Fibroblast of upper back skin (primary cell): ENCODE measurements around the gene DGLUCY.
"Not testable (repeated sequence)": the region's sequence is repeated elsewhere in the genome, so short reads cannot be mapped to it uniquely, and the experiment has no call there.

Experiments used
- DNase-seq: peaks from one replicate; pipeline ENCODE4 v3.0.0-alpha.2; 2013

The DGLUCY gene

DNA sequence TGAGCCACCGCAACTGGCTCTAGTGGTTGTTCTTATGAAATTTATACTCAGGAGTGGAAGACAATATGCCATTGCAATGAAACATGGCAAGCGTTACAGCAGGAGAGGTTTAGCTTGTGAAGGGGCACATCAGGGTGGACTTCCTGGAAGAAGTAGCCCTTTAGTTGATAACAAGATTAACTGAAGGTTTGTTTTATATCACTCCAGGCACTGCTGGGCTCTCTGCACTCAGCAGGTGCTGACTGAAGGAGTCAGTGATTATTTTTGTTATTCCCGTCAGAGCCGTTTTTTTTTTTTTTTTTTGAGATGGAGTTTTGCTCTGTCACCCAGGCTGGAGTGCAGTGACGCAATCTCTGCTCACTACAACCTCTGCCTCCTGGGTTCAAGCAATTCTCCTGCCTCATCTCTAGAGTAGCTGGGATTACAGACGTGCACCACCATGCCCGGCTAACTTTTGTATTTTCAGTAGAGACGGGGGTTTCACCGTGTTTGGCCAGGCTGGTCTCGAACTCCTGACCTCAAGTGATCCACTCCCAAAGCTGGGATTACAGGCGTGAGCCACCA lies 148.2 kb downstream of the DGLUCY start:
- DNase-seq, result no peak

- no peak for DNase-seq
These were observed 149.5 kb downstream of the DGLUCY start for GRCh38 chr14:91263329-91263728.

DNA sequence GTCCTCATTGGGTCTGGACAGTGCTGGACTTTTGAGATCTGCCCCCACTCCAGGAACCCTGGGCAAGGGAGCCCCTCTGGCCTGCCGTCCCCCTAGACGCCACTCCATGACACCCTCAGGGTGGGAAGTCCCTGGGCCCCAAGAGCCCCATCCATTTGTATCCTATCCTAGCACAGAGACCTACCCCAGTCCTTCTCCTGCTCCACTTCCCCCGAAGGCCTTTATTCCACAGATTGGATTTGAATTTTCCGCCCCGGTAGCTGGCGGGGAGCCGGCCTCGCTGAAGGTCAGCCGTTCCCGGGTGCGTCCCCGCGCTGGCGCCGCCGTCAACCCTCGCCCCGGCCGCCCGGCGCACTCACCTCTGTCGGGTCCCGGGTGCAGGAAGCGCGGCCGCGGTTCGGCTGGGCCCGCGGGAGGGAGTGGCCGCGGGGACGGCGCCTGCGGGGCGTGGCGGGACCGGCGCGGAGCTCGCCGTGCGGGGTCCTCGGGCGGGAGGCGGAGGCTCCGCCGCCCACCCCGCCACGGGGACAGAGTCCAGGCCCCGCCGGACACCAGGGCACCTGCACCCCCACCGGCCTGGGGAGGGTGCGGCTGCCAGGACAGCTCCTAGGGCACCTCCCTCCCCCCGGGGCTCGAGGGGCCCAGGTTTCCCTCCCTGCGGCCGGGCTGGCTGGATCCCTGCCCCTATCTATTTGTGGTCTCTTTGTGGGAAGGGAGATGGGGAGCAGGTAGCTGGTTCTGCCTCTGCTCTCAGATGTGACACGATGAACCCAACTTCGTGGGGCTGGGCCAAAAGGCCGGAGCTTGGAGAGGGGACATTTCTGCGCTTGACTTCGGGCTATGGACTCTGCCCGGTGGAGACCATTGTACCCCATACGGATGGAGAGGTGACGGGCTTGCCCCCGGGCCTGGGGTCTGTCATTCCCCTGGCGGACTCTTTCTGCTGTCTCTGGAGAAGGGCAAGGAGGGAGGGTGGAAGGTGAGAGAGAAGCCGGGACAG lies 150.6 kb downstream of the DGLUCY start:
- DNase-seq, result no peak

DNA sequence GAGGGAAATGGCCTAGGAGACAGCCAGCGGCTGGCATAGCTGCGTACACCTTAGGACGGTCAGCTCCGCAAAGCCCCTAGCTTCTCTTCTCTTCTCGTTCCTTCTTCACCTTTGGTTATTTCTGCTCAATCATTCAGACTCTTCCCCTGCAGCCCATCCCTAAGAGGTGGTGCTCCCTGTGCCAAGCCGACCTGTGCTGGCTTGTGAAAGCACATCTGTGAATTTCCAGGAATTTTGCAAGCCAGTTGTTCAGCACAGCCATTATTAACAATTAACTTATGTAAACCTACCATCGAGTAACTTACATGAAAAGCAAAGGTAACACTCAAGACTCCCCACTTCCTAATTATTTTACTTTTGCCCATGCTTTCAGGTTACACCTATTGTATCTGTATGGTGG lies 151.5 kb downstream of the DGLUCY start:
- DNase-seq, result no peak

GRCh38 chr14:91266276-91266675 lies 152.4 kb downstream of the DGLUCY start:
- not testable (repeated sequence) for DNase-seq

GRCh38 chr14:91267965-91268437 lies 154.1 kb downstream of the DGLUCY start:
- DNase-seq, result no peak

- no peak for DNase-seq
These were observed 155.5 kb downstream of the DGLUCY start for GRCh38 chr14:91269076-91269991.

DNA sequence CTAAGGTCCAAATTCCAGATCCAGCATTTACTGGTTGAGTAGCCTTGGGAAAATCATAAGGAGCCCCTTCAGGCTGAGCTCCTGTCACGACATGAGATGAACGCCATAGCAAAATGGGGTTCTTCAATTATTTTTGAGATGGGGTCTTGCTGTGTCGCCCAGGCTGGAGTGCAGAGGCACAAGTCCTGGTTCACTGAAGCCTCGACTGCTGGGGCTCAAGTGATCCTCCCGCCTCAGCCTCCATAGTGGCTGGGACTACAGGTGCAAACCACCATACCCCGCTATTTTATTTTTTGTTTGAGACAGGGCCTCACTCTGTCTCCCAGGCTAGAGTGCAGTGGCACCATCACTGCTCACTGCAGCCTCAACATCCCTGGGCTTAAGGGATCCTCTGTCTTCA lies 156.3 kb downstream of the DGLUCY start:
- DNase-seq, result no peak

DNA sequence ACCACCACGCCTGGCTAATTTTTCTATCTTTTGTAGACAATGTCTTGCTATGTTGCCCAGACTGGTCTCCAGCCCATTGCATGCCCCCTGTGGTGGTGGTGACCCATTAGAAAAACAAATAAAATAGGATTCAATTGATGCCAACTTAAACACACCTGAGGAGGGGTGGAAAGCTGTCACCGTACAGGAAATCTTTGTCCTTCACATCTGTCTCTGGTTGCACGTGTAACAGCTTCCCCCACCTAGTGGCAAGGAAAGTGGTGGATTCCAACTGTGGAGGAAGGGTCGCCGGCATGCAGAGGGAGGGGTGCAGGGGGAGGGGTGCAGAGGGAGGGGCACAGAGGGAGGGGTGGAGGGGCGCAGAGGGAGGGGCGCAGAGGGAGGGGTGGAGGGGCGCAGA lies 156.7 kb downstream of the DGLUCY start:
- DNase-seq, result no peak

DNA sequence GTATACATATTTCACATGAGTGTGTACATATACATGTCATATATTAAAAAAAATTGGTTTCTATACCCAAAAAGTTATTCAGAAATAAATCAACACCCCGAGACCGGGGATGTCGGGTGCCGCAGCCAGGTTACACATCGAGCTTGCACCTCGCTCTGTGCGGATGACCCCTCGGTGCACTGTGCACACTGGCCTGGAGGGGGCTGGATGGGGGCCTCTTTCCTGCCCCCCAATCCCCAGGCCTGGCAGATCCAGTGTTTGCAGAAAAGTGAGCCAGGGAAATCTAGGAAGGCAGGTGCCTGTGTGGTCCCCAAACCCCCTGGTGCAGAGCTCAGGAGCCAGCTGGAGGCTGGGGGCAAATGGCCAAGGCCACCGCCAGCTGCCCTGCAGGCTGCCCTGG lies 157.8 kb downstream of the DGLUCY start:
- no peak for DNase-seq

DNA sequence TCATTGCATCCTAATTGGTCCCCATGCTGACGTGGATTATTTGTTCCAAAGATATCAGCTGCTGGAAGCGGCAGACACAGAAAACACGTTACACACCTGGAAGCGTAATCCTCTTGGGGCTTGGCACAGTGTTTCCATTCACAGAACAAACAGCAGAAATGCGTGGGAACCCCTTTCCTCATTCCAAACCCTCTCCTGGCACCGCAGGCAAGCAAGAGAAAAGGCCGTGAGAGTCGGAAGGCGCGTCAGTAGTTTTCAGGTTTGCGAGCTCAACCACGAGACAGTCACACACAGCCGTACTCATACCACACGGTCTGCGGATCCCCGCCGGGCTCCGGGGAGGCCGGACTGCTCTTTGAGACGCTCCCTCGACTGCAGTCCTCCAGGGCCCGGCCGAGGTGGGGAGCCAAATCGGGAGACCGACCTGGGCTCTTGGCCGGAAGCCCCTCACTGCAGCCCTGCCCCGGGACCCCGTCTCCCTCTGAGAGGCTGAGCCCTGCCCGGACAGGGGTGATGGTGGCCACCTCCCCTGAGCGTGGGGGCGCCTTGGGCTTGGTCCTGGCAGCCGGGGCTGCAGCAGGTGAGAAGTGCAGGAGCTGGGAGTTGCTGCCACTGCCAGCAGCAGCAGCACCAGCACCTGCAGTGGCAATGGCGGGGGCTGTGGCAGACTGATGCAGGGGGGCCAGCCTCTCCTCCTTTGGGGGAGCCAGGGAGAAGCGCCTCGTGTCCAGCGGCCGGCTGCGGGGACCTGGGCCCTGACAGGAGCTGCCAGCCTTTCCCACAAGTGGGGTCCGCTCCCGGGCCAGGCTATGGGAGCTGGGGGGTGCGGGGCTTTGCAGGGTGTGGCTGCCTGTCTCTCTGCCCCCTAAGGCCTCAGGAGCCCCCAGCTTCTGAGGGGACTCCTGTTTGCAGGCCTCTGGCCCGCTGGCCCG lies 158.7 kb downstream of the DGLUCY start:
- DNase-seq, result no peak

DNA sequence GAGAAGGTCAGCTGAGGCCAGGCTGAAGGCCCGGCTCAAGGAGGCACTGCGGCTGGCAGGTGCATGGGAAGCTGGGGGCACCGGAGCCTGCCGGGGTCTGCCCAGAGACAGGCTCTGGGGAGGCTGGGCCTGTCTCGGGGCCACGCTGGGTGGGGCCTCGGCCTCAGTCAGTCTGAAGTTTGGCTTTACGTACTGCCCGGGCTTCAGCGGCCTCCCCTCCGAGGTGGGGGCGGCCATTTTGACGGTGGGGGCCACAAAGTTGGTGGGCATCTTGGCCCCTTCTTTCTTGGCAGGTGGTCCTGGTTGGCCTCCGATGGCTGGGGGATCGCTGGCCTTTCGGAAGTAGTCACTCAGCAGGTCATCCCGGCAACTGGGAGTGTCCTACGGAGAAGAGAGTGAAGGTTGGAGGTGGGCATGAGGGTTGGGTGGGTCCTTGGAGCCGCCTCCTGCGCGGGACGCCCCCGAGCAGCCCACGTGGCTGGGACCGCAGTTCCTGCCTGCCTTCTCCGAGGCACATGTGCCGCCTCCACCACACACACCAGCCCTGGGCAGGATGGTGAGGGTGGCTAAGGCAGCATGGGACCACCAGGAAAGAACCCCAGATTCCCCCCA lies 159.5 kb downstream of the DGLUCY start:
- DNase-seq, result no peak

DNA sequence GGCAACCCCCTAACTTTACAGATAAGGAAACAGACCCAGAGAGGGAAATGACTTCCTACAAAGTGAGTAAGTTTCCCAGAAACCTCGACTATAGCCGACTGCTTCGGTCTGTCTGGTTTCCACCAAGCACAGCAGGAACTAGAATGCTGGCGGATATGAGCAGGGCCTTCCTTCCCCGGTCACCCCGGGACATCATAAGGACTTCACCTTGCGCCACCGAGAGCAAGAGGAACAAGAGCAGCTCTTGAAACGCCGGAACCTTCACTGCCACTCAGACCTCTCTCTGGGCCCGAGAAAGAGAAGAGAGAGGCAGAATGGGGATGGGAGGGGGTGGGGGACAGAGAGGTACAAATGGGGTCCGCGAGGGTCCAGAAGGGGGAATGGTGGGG lies 160.0 kb downstream of the DGLUCY start:
- DNase-seq, result no peak

DNA sequence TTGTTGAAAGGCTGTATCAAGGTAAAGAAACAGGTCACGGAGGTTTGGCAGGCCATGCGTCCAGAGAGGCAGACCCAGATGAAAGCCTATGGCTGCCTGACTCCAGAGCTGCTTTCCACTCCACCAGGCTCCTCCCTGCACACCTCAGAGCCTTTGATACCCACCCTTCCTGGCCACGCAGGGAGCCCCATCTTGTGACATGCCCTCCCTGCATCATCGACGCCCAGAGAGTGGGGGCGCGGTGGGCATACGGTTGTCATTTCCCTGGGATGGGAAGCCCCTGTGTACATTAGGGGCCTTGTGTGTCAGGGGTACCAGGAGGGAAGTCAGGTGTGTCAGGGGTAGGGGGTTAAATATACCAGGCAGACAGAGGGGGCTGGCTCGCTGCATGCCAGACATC lies 160.9 kb downstream of the DGLUCY start:
- DNase-seq, result no peak
